IMR-90 (cell line): ENCODE results near the gene OR6J1. TPM values are rescaled to one million over a fixed set of nuclear protein-coding genes. Genes with fewer than 3 reads are reported as not detected.

Experiments used
- ATAC-seq: fragments of 200-7000 bp; cut with Tn5 transposase; 2 replicates; pipeline ENCODE4 v1.9.1; 2020; ENCODE audit warnings: low read depth, mild to moderate bottlenecking, moderate library complexity
- BruUV-seq: library from RNA; stranded (reverse); fragments of 400-500 nt; replicated peaks from 2 replicates; lab custom pipeline; 2021; lab: Mats Ljungman, UMichigan
- CTCF ChIA-PET: fragments of 300-600 bp; formaldehyde crosslinking; extraction: SDS; loops from one replicate; lab custom pipeline; 2021; ENCODE audit warnings: antibody characterized with exemption; lab: Yijun Ruan, JAX
- POLR2A ChIA-PET: fragments of 300-600 bp; sonication (Branson Sonifier 250); formaldehyde crosslinking; loops from one replicate; lab custom pipeline; 2022; ENCODE audit warnings: antibody characterized with exemption; ENCODE audit not compliant: unreplicated experiment; lab: Charles Lee
- DNase-seq: peaks from one replicate; pipeline ENCODE4 v3.0.0; 2013
- H2AFZ ChIP-seq: replicated peaks from 2 replicates; pipeline ENCODE3; 2013; ENCODE audit warnings: low read length, mild to moderate bottlenecking; ENCODE audit not compliant: poor library complexity
- H2AK5ac ChIP-seq: 2 replicates; pipeline ENCODE4 v1.6.1; 2013; ENCODE audit warnings: low read depth, low read length, inconsistent platforms
- H2AK9ac ChIP-seq: replicated peaks from 2 replicates; pipeline ENCODE3; 2013; ENCODE audit warnings: mild to moderate bottlenecking, low read depth, low read length, moderate library complexity; ENCODE audit not compliant: poor library complexity
- H2BK120ac ChIP-seq: 2 replicates; pipeline ENCODE4 v1.6.1; 2013; ENCODE audit warnings: low read depth, low read length, inconsistent platforms
- H2BK15ac ChIP-seq: 3 replicates; pipeline ENCODE4 v1.6.1; 2013; ENCODE audit warnings: low read depth, low read length, inconsistent platforms
- H2BK20ac ChIP-seq: 2 replicates; pipeline ENCODE4 v1.6.1; 2013; ENCODE audit warnings: low read depth, mild to moderate bottlenecking, inconsistent platforms, low read length, moderate library complexity
- H2BK5ac ChIP-seq: 2 replicates; pipeline ENCODE4 v1.6.1; 2013; ENCODE audit warnings: mild to moderate bottlenecking, low read depth, low read length, inconsistent platforms; ENCODE audit not compliant: poor library complexity, severe bottlenecking
- H3K14ac ChIP-seq: replicated peaks from 2 replicates; pipeline ENCODE4 v1.6.1; 2013; ENCODE audit warnings: low read depth, low read length, inconsistent platforms
- H3K18ac ChIP-seq: 2 replicates; pipeline ENCODE4 v1.6.1; 2013; ENCODE audit warnings: low read depth, low read length, control low read depth
- H3K23ac ChIP-seq: 2 replicates; pipeline ENCODE4 v1.6.1; 2013; ENCODE audit warnings: low read depth, low read length, inconsistent platforms
- H3K27ac ChIP-seq: 2 replicates; pipeline ENCODE4 v1.5.1; 2013; ENCODE audit warnings: mild to moderate bottlenecking, control low read depth, low read length; ENCODE audit not compliant: insufficient read depth
- H3K27me3 ChIP-seq: 2 replicates; pipeline ENCODE4 v1.6.1; 2013; ENCODE audit warnings: low read length; ENCODE audit not compliant: control insufficient read depth, insufficient read depth
- H3K36me3 ChIP-seq: 2 replicates; pipeline ENCODE4 v1.6.1; 2013; ENCODE audit warnings: low read length, mixed read lengths; ENCODE audit not compliant: control insufficient read depth, insufficient read depth
- H3K4ac ChIP-seq: 2 replicates; pipeline ENCODE4 v1.6.1; 2013; ENCODE audit warnings: low read depth, low read length, inconsistent platforms
- H3K4me1 ChIP-seq: 2 replicates; pipeline ENCODE4 v1.6.1; 2013; ENCODE audit warnings: low read length, mixed read lengths; ENCODE audit not compliant: control insufficient read depth, insufficient read depth
- H3K4me2 ChIP-seq: 2 replicates; pipeline ENCODE4 v1.6.1; 2013; ENCODE audit warnings: low read depth, mild to moderate bottlenecking, control low read depth, low read length, moderate library complexity
- H3K4me3 ChIP-seq: 2 replicates; pipeline ENCODE4 v1.5.1; 2013; ENCODE audit warnings: low read depth, mild to moderate bottlenecking, control low read depth, low read length, moderate library complexity; ENCODE audit not compliant: insufficient read depth
- H3K56ac ChIP-seq: 2 replicates; pipeline ENCODE4 v1.6.1; 2013; ENCODE audit warnings: low read length, inconsistent platforms; ENCODE audit not compliant: insufficient read depth; ENCODE audit errors: extremely low read depth
- H3K79me1 ChIP-seq, 2 experiments: 2 replicates each; pipeline ENCODE4 v1.6.1; 2013; ENCODE audit warnings: low read length in 2 of 2, inconsistent platforms in 1 of 2, low read depth in 1 of 2
- H3K9ac ChIP-seq: 2 replicates; pipeline ENCODE4 v1.6.1; 2013; ENCODE audit warnings: low read depth, low read length, control low read depth
- H3K9me1 ChIP-seq: 2 replicates; pipeline ENCODE4 v1.6.1; 2013; ENCODE audit warnings: low read length, inconsistent platforms; ENCODE audit not compliant: insufficient read depth
- H3K9me3 ChIP-seq: 2 replicates; pipeline ENCODE4 v1.6.1; 2013; ENCODE audit warnings: low read length; ENCODE audit not compliant: control insufficient read depth, insufficient read depth
- H4K20me1 ChIP-seq: 2 replicates; pipeline ENCODE4 v1.6.1; 2013; ENCODE audit warnings: low read length, inconsistent platforms; ENCODE audit not compliant: insufficient read depth
- H4K5ac ChIP-seq: 2 replicates; pipeline ENCODE4 v1.6.1; 2013; ENCODE audit warnings: mild to moderate bottlenecking, low read depth, low read length, control low read depth
- H4K8ac ChIP-seq, 2 experiments: 2 replicates each; pipeline ENCODE4 v1.6.1; 2013; ENCODE audit warnings: low read depth in 2 of 2, low read length in 2 of 2, control low read depth in 1 of 2, inconsistent platforms in 1 of 2
- H4K91ac ChIP-seq: 2 replicates; pipeline ENCODE4 v1.6.1; 2013; ENCODE audit warnings: low read depth, low read length, inconsistent platforms; ENCODE audit not compliant: insufficient read depth
- BHLHE40 ChIP-seq: fragments of 150-350 bp; IDR thresholded peaks from 2 replicates; pipeline ENCODE4 v1.6.1; 2016; ENCODE audit warnings: mild to moderate bottlenecking, low read depth, low read length
- CEBPB ChIP-seq: IDR thresholded peaks from 2 replicates; pipeline ENCODE4 v1.6.1; 2012; ENCODE audit warnings: low read depth, low read length, improper control_type of control experiment
- CHD1 ChIP-seq: IDR thresholded peaks from 2 replicates; pipeline ENCODE4 v1.6.1; 2012; ENCODE audit warnings: low read depth, low read length, improper control_type of control experiment
- CTCF ChIP-seq: conservative IDR thresholded peaks from 2 replicates; pipeline ENCODE4 v1.5.1; 2012; ENCODE audit warnings: mild to moderate bottlenecking, low read depth, low read length, improper control_type of control experiment
- ELK1 ChIP-seq: fragments of 150-350 bp; IDR thresholded peaks from 2 replicates; pipeline ENCODE4 v1.6.1; 2016; ENCODE audit warnings: low read depth, mild to moderate bottlenecking, low read length, moderate library complexity, borderline replicate concordance
- FOS ChIP-seq: fragments of 150-350 bp; IDR thresholded peaks from 2 replicates; pipeline ENCODE4 v1.6.1; 2016; ENCODE audit warnings: low read depth, low read length
- MAFK ChIP-seq: IDR thresholded peaks from 2 replicates; pipeline ENCODE4 v1.6.1; 2012; ENCODE audit warnings: low read depth, low read length, improper control_type of control experiment
- MXI1 ChIP-seq: IDR thresholded peaks from 2 replicates; pipeline ENCODE4 v1.6.1; 2012; ENCODE audit warnings: low read depth, mild to moderate bottlenecking, low read length, moderate library complexity, borderline replicate concordance
- NFE2L2 ChIP-seq: fragments of 150-350 bp; IDR thresholded peaks from 2 replicates; pipeline ENCODE4 v1.6.1; 2016; ENCODE audit warnings: low read depth, mild to moderate bottlenecking, low read length
- POLR2A ChIP-seq: IDR thresholded peaks from 2 replicates; pipeline ENCODE4 v1.6.1; 2012; ENCODE audit warnings: mild to moderate bottlenecking, low read depth, low read length
- RAD21 ChIP-seq: IDR thresholded peaks from 2 replicates; pipeline ENCODE4 v1.6.1; 2012; ENCODE audit warnings: low read length, improper control_type of control experiment
- RCOR1 ChIP-seq: IDR thresholded peaks from 2 replicates; pipeline ENCODE4 v1.6.1; 2012; ENCODE audit warnings: mild to moderate bottlenecking, low read length, improper control_type of control experiment; ENCODE audit not compliant: insufficient replicate concordance
- RFX5 ChIP-seq: IDR thresholded peaks from 2 replicates; pipeline ENCODE4 v1.8.0; 2012; ENCODE audit warnings: low read depth, mild to moderate bottlenecking, low read length, moderate library complexity
- SMC3 ChIP-seq: fragments of 150-350 bp; IDR thresholded peaks from 2 replicates; pipeline ENCODE4 v1.6.1; 2016; ENCODE audit warnings: low read depth, mild to moderate bottlenecking, antibody characterized with exemption, low read length, moderate library complexity
- USF2 ChIP-seq: fragments of 150-350 bp; IDR thresholded peaks from 2 replicates; pipeline ENCODE4 v1.6.1; 2017; ENCODE audit warnings: mild to moderate bottlenecking, antibody characterized with exemption, low read length, low read depth
- WGBS, 2 experiments: methylation state at CpG; one replicate each; pipeline versions ENCODE4 v1.1.5 to v1.1.7; 2013; ENCODE audit warnings: missing lambda C conversion rate in 2 of 2; ENCODE audit not compliant: insufficient read length in 1 of 2; ENCODE audit errors: extremely low coverage in 2 of 2; 5-methylcytosine and 5-hydroxymethylcytosine counted together
- dilution Hi-C: fragments of 300-500 bp; cut with HindIII; formaldehyde crosslinking; loops from one replicate; pipeline ENCODE4 v1.14.3; 2018; ENCODE audit warnings: low sequenced_read_pairs; ENCODE audit not compliant: unreplicated experiment
- in situ Hi-C: fragments of 300-500 bp; cut with MboI; formaldehyde crosslinking; loops from 3 replicates; pipeline ENCODE4 v1.14.3; 2019; ENCODE audit warnings: low sequenced_read_pairs, inconsistent platforms, mixed read lengths
- intact Hi-C: fragments of 100-400 bp; cut with micrococcal nuclease; formaldehyde crosslinking; loops from 2 replicates; pipeline ENCODE4 v1.10.0; 2022
- polyA plus RNA-seq, 3 experiments: library from polyadenylated mRNA; depleted of rRNA; stranded (reverse); fragments of >200 nt; gene quantifications; 2 replicates each; pipeline ENCODE4 v1.2.3, GENCODE V29; 2012; ENCODE audit warnings: low replicate concordance in 1 of 3
- total RNA-seq: library from RNA; depleted of rRNA; stranded (reverse); fragments of >200 nt; gene quantifications from 2 replicates; pipeline ENCODE4 v1.2.3, GENCODE V29; 2012

The OR6J1 gene
- total and polyA plus RNA-seq, 2 of the 4 experiments (the other 2 are of a cell fraction): not detected

GRCh38 chr14:22596354-22596879 lies 47.7 kb downstream of the OR6J1 start:
- Histone ChIP-seq H2BK20ac (no peak overlapping the region), H3K36me3 (peaks cover 3% of the 10 kb centered on the region; the same call in 1 of the 2 replicates), H3K18ac (no peak overlapping the region), H2BK120ac (no peak overlapping the region), H3K4me3 (no peak overlapping the region), H3K4me2 (no peak overlapping the region), H4K91ac (no peak overlapping the region), H3K14ac (no peak overlapping the region), H3K9ac (no peak overlapping the region), H4K8ac (no peak overlapping the region), H4K5ac (no peak overlapping the region), H3K4me1 (peaks cover 7% of the 10 kb centered on the region), H3K79me1 (peaks cover 8 to 28% of the 10 kb centered on the region in 2 experiments), H3K23ac (no peak overlapping the region), H4K20me1 (no peaks in the 10 kb centered on the region; the same call in 1 of the 2 replicates), H2AK9ac (no peak overlapping the region), H2AFZ (no peak overlapping the region), H3K56ac (no peak overlapping the region), H2BK5ac (no peak overlapping the region), H3K9me3 (no peaks in the 10 kb centered on the region), H2BK15ac (no peak overlapping the region), H3K9me1 (peaks cover 12% of the 10 kb centered on the region), H3K4ac (no peak overlapping the region), H3K27ac (no peak overlapping the region), H2AK5ac (no peak overlapping the region), H3K27me3 (no peaks in the 10 kb centered on the region; the same call in 1 of the 2 replicates)
- ATAC-seq (no peak), DNase-seq (no peak)
- 80% methylated on average over 1 of the region's 3 CpGs; no CpG with 5 or more reads in 1 of the 2 experiments for WGBS, 2 experiments
- dilution Hi-C loops: no loop called here
- TF ChIP-seq MAFK: no peak
- no peak for TF ChIP-seq POLR2A
- no peak for TF ChIP-seq MXI1
- no peak for TF ChIP-seq USF2
- TF ChIP-seq SMC3: no peak
- TF ChIP-seq NFE2L2: no peak
- no peak for TF ChIP-seq CHD1
- no peak for TF ChIP-seq CTCF
- no peak for TF ChIP-seq RAD21
- TF ChIP-seq BHLHE40: no peak
- no peak for TF ChIP-seq RCOR1
- no peak for TF ChIP-seq CEBPB
- TF ChIP-seq ELK1: no peak
- no peak for TF ChIP-seq FOS
- no peak for TF ChIP-seq RFX5
- no TSS peak for BruUV-seq
- intact Hi-C loops: no loop called here
- ChIA-PET POLR2A (no interaction called here), CTCF (no interaction called here)
- in situ Hi-C loops: no loop called here
